ENCODE data around the gene GRK1.

GRK1 gene

GRCh38 chr13:113731192-113732175, 64.5 kb downstream of the GRK1 start:
- Mint-ChIP-seq H3K27ac (no peak overlapping the region), H3K9me3 (peaks cover 22% of the 10 kb centered on the region)
- CTCF ChIA-PET: interaction anchor here (0.8 kb wide), 1 partner anchor 9 kb away, joined by 3 read pairs; no protein-coding TSS in a partner anchor

GRCh38 chr13:113732176-113732960, 65.3 kb downstream of the GRK1 start:
- Mint-ChIP-seq H3K9me3 (peaks cover 19% of the 10 kb centered on the region), H3K27ac (no peak overlapping the region), H3K4me3 (no peak overlapping the region), H3K36me3 (no peaks in the 10 kb centered on the region), H3K27me3 (peaks cover 49% of the 10 kb centered on the region), H3K4me1 (no peaks in the 10 kb centered on the region)
- DNase-seq: no peak
- CTCF ChIA-PET: no interaction called here

More at GRCh38 chr13:113731192-113732175, 64.5 kb downstream of the GRK1 start:
- H3K27me3 Mint-ChIP-seq: peaks cover 46% of the 10 kb centered on the region
- DNase-seq: no peak
- H3K36me3 Mint-ChIP-seq: no peaks in the 10 kb centered on the region
- H3K4me3 Mint-ChIP-seq: no peak overlapping the region
- H3K4me1 Mint-ChIP-seq: no peaks in the 10 kb centered on the region

GRCh38 chr13:113732961-113733950, 66.2 kb downstream of the GRK1 start:
- Mint-ChIP-seq H3K36me3 (no peaks in the 10 kb centered on the region), H3K4me3 (no peak overlapping the region)
- CTCF ChIA-PET: no interaction called here

GRCh38 chr13:113734099-113734825, 67.2 kb downstream of the GRK1 start:
- Mint-ChIP-seq H3K27me3 (peaks cover 47% of the 10 kb centered on the region), H3K36me3 (no peaks in the 10 kb centered on the region), H3K27ac (no peak overlapping the region), H3K4me3 (no peak overlapping the region), H3K9me3 (peaks cover 16% of the 10 kb centered on the region), H3K4me1 (no peaks in the 10 kb centered on the region)
- CTCF ChIA-PET: no interaction called here
- no peak for DNase-seq

More at GRCh38 chr13:113732961-113733950, 66.2 kb downstream of the GRK1 start:
- no peaks in the 10 kb centered on the region for H3K4me1 Mint-ChIP-seq
- peaks cover 56% of the 10 kb centered on the region for H3K27me3 Mint-ChIP-seq
- peaks cover 19% of the 10 kb centered on the region for H3K9me3 Mint-ChIP-seq
- DNase-seq: no peak
- no peak overlapping the region for H3K27ac Mint-ChIP-seq

GRCh38 chr13:113734826-113735125, 67.8 kb downstream of the GRK1 start:
- H3K27me3 Mint-ChIP-seq: peaks cover 47% of the 10 kb centered on the region

GRCh38 chr13:113735194-113735593, 68.2 kb downstream of the GRK1 start:
- Mint-ChIP-seq H3K27me3 (peaks cover 47% of the 10 kb centered on the region), H3K36me3 (no peaks in the 10 kb centered on the region), H3K27ac (no peak overlapping the region), H3K4me3 (no peak overlapping the region), H3K4me1 (no peaks in the 10 kb centered on the region), H3K9me3 (peaks cover 16% of the 10 kb centered on the region)
- DNase-seq: no peak
- CTCF ChIA-PET: no interaction called here

More at GRCh38 chr13:113734826-113735125, 67.8 kb downstream of the GRK1 start:
- Mint-ChIP-seq H3K4me3 (no peak overlapping the region), H3K27ac (no peak overlapping the region), H3K4me1 (no peaks in the 10 kb centered on the region), H3K9me3 (peaks cover 16% of the 10 kb centered on the region), H3K36me3 (no peaks in the 10 kb centered on the region)
- DNase-seq: no peak
- CTCF ChIA-PET: no interaction called here

GRCh38 chr13:113735750-113736149, 68.7 kb downstream of the GRK1 start:
- Mint-ChIP-seq H3K4me3 (no peak overlapping the region), H3K36me3 (no peaks in the 10 kb centered on the region), H3K4me1 (peaks cover 1% of the 10 kb centered on the region), H3K9me3 (peaks cover 16% of the 10 kb centered on the region), H3K27ac (no peak overlapping the region), H3K27me3 (peaks cover 47% of the 10 kb centered on the region)
- CTCF ChIA-PET: no interaction called here
- no peak for DNase-seq

- Mint-ChIP-seq H3K36me3 (no peaks in the 10 kb centered on the region), H3K4me3 (no peak overlapping the region), H3K4me1 (peaks cover 7% of the 10 kb centered on the region), H3K9me3 (peaks cover 16% of the 10 kb centered on the region), H3K27me3 (peaks cover 47% of the 10 kb centered on the region), H3K27ac (no peak overlapping the region)
- no peak for DNase-seq
- CTCF ChIA-PET: no interaction called here
Measured at GRCh38 chr13:113736258-113736731, 69.3 kb downstream of the GRK1 start.

GRCh38 chr13:113737803-113738202, 70.8 kb downstream of the GRK1 start:
- H3K27ac Mint-ChIP-seq: no peak overlapping the region
- DNase-seq: no peak
- CTCF ChIA-PET: interaction anchor here (0.7 kb wide), 1 partner anchor 35 kb away, joined by 4 read pairs; no protein-coding TSS in a partner anchor
- H3K27me3 Mint-ChIP-seq: peaks cover 50% of the 10 kb centered on the region
- H3K36me3 Mint-ChIP-seq: no peaks in the 10 kb centered on the region
- peaks cover 20% of the 10 kb centered on the region for H3K4me1 Mint-ChIP-seq
- H3K9me3 Mint-ChIP-seq: peaks cover 16% of the 10 kb centered on the region
- H3K4me3 Mint-ChIP-seq: no peak overlapping the region

- CTCF ChIA-PET: no interaction called here
- H3K9me3 Mint-ChIP-seq: peaks cover 2% of the 10 kb centered on the region
- DNase-seq: no peak
- H3K4me3 Mint-ChIP-seq: no peak overlapping the region
- H3K27ac Mint-ChIP-seq: no peak overlapping the region
- H3K4me1 Mint-ChIP-seq: peaks cover 20% of the 10 kb centered on the region
- H3K27me3 Mint-ChIP-seq: peaks cover 61% of the 10 kb centered on the region
- H3K36me3 Mint-ChIP-seq: no peaks in the 10 kb centered on the region
Measured at GRCh38 chr13:113739527-113740285, 72.7 kb downstream of the GRK1 start.

GRCh38 chr13:113740286-113740556, 73.2 kb downstream of the GRK1 start:
- Mint-ChIP-seq H3K9me3 (no peaks in the 10 kb centered on the region), H3K27ac (no peak overlapping the region), H3K4me1 (peaks cover 20% of the 10 kb centered on the region), H3K36me3 (no peaks in the 10 kb centered on the region), H3K27me3 (peaks cover 61% of the 10 kb centered on the region), H3K4me3 (no peak overlapping the region)
- CTCF ChIA-PET: no interaction called here
- DNase-seq: no peak

- Mint-ChIP-seq H3K27me3 (peaks cover 63% of the 10 kb centered on the region), H3K4me1 (peaks cover 20% of the 10 kb centered on the region), H3K4me3 (no peak overlapping the region), H3K9me3 (no peaks in the 10 kb centered on the region), H3K27ac (no peak overlapping the region), H3K36me3 (no peaks in the 10 kb centered on the region)
- no peak for DNase-seq
- CTCF ChIA-PET: interaction anchor here (0.9 kb wide), 1 partner anchor 9 kb away, joined by 3 read pairs; no protein-coding TSS in a partner anchor
Measured at GRCh38 chr13:113740661-113741060, 73.6 kb downstream of the GRK1 start.
